Activated CD8-positive, alpha-beta T cell treated with anti-CD3 and anti-CD28 coated beads for 36 hours (primary cell): ENCODE data around the gene DCHS1. TPM values are rescaled to one million over a fixed set of nuclear protein-coding genes. Genes with fewer than 3 reads are reported as not detected.

ENCODE experiments used
- ATAC-seq: fragments of 200-7000 bp; cut with Tn5 transposase; one replicate; pipeline ENCODE4 v1.10.0; 2021; ENCODE audit warnings: mild to moderate bottlenecking, moderate library complexity
- CTCF ChIA-PET: fragments of 350-600 bp; sonication (Branson Sonifier 250); formaldehyde crosslinking; loops from one replicate; lab custom pipeline; 2021; ENCODE audit warnings: antibody characterized with exemption; lab: Charles Lee
- POLR2A ChIA-PET: fragments of 350-600 bp; sonication (Branson Sonifier 250); formaldehyde crosslinking; loops from one replicate; lab custom pipeline; 2021; ENCODE audit warnings: antibody characterized with exemption; lab: Charles Lee
- DNase-seq: peaks from one replicate; pipeline ENCODE4 v3.0.0-alpha.2; 2020
- H3K27ac Mint-ChIP-seq: one replicate; pipeline ENCODE4 v1.8.0; 2021; ENCODE audit warnings: mild to moderate bottlenecking, mixed read lengths
- H3K27me3 Mint-ChIP-seq: one replicate; pipeline ENCODE4 v1.8.0; 2021; ENCODE audit warnings: mixed read lengths
- H3K36me3 Mint-ChIP-seq: one replicate; pipeline ENCODE4 v1.8.0; 2021; ENCODE audit warnings: low read depth, mixed read lengths
- H3K4me1 Mint-ChIP-seq: one replicate; pipeline ENCODE4 v1.8.0; 2021; ENCODE audit warnings: low read depth, mixed read lengths
- H3K4me3 Mint-ChIP-seq: one replicate; pipeline ENCODE4 v1.8.0; 2021; ENCODE audit warnings: mild to moderate bottlenecking, moderate library complexity, mixed read lengths
- H3K9me3 Mint-ChIP-seq: one replicate; pipeline ENCODE4 v1.8.0; 2021; ENCODE audit warnings: mixed read lengths
- CTCF ChIP-seq: fragments of 200-600 bp; IDR thresholded peaks from one replicate; pipeline ENCODE4 v1.8.0; 2022; ENCODE audit warnings: antibody characterized with exemption, mild to moderate bottlenecking
- intact Hi-C: fragments of 100-400 bp; cut with micrococcal nuclease; formaldehyde crosslinking; loops from one replicate; pipeline ENCODE4 v1.10.0; 2022
- total RNA-seq, 2 experiments: library from RNA; stranded (reverse); gene quantifications; one replicate each; pipeline ENCODE4 v1.2.3, GENCODE V29; 2021

Gene DCHS1
- total RNA-seq, 2 experiments from 2014 or later, result 1.6 TPM

DNA sequence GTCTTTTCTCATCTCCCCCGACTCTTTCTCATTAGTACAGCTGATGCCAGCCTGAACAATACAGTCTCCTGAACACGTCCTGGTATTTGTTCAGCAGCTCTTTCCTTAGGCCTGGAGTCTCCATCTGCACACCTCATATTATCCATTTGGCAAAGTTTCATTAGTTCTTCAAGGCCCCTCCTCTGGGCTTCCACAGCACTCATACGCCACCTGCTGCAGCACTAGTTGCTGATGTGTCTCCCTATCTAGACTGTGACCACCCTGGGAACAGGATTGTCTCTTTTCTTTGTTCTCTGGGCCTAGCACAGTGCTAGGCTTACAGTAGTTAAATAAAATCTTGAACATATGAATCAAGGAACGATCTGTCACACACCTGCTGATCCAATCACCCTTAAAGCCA, 17.2 kb downstream of the DCHS1 start:
- CTCF ChIA-PET, result no interaction called here
- no peak overlapping the region for H3K27ac Mint-ChIP-seq
- no peak for DNase-seq
- H3K36me3 Mint-ChIP-seq, result no peaks in the 10 kb centered on the region
- H3K27me3 Mint-ChIP-seq, result no peaks in the 10 kb centered on the region
- no peak overlapping the region for H3K4me3 Mint-ChIP-seq
- intact Hi-C loops, result no loop called here
- no peak for ATAC-seq
- no peaks in the 10 kb centered on the region for H3K4me1 Mint-ChIP-seq
- no peaks in the 10 kb centered on the region for H3K9me3 Mint-ChIP-seq
- POLR2A ChIA-PET, result no interaction called here
- no peak for TF ChIP-seq CTCF

DNA sequence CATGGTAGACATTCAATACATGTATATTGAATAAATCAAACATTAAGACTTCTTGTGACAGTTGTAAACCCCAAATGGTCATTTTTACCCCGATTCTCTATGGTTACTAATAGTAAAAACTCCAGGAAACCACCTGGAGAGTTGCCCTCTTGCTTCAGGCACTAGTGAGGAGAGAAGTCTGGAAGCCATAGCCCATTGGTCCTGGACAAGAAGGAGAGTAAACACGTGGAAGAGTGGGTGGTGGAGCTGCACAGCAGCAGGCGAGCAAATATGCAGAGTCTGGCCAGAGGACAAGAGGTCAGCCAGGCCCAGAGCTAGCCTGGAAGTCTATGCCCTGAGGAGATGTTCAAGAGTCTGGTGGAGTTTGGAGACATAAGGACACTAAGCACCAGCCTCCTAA, 17.7 kb downstream of the DCHS1 start:
- POLR2A ChIA-PET, result interaction anchor here (1.2 kb wide), 1 partner anchor 19 kb away, joined by 3 read pairs; no protein-coding TSS in a partner anchor
- no peaks in the 10 kb centered on the region for H3K9me3 Mint-ChIP-seq
- DNase-seq, result no peak
- H3K27me3 Mint-ChIP-seq, result no peaks in the 10 kb centered on the region
- intact Hi-C loops, result no loop called here
- H3K4me3 Mint-ChIP-seq, result no peak overlapping the region
- no peak overlapping the region for H3K27ac Mint-ChIP-seq
- ATAC-seq, result no peak
- no peaks in the 10 kb centered on the region for H3K36me3 Mint-ChIP-seq
- TF ChIP-seq CTCF, result no peak
- CTCF ChIA-PET, result no interaction called here
- H3K4me1 Mint-ChIP-seq, result peaks cover under 1% of the 10 kb centered on the region

DNA sequence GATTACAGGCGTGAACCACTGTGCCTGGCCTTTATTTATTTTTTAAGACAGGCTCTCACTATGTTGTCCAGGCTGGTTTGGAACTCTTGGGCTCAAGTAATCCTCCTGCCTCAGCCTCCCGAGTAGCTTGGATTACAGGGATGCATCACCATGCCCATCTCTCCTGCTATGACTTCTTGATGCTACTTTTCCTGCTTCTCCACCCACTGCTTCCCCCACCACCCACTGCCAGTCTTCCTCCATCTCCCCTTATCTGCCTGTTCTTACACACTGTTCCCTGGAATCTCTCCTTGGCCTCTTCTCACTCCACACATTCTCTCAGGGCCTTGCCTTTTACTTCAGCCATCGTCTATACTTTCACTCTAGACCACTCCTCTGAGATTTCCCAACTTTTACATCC, 19.1 kb downstream of the DCHS1 start:
- peaks cover 5% of the 10 kb centered on the region for H3K4me1 Mint-ChIP-seq
- DNase-seq, result no peak
- intact Hi-C loops, result no loop called here
- H3K9me3 Mint-ChIP-seq, result no peaks in the 10 kb centered on the region
- ChIA-PET CTCF (no interaction called here), POLR2A (interaction anchor here (1.2 kb wide), 1 partner anchor 20 kb away, joined by 3 read pairs; no protein-coding TSS in a partner anchor)
- no peaks in the 10 kb centered on the region for H3K27me3 Mint-ChIP-seq
- H3K4me3 Mint-ChIP-seq, result no peak overlapping the region
- no peak overlapping the region for H3K27ac Mint-ChIP-seq
- TF ChIP-seq CTCF, result no peak
- H3K36me3 Mint-ChIP-seq, result no peaks in the 10 kb centered on the region
- ATAC-seq, result no peak

GRCh38 chr11:6635082-6635932, 20.3 kb downstream of the DCHS1 start:
- Mint-ChIP-seq H3K27me3 (no peaks in the 10 kb centered on the region), H3K36me3 (peaks cover 3% of the 10 kb centered on the region), H3K4me1 (peaks cover 5% of the 10 kb centered on the region), H3K27ac (no peak overlapping the region), H3K4me3 (no peak overlapping the region), H3K9me3 (no peaks in the 10 kb centered on the region)
- no peak for ATAC-seq
- ChIA-PET CTCF (interaction anchor here (1.2 kb wide), 1 partner anchor 16 kb away, joined by 3 read pairs; the partner anchor contains the start of gene TPP1), POLR2A (interaction anchor here (0.9 to 1.6 kb wide), 3 partner anchors 16 to 40 kb away, joined by 3 to 4 read pairs (median 3); partner anchors contain the start of gene TPP1)
- intact Hi-C loops, result no loop called here
- DNase-seq, result no peak
- no peak for TF ChIP-seq CTCF

- DNase-seq (no peak), ATAC-seq (no peak)
- TF ChIP-seq CTCF, result no peak
- Mint-ChIP-seq H3K27me3 (no peaks in the 10 kb centered on the region), H3K9me3 (no peaks in the 10 kb centered on the region), H3K4me1 (peaks cover 5% of the 10 kb centered on the region), H3K36me3 (peaks cover 3% of the 10 kb centered on the region), H3K27ac (peak overlapping the region; percentile 40), H3K4me3 (no peak overlapping the region)
- intact Hi-C loops, result no loop called here
- ChIA-PET CTCF (interaction anchor here (0.8 to 0.9 kb wide), 2 partner anchors 13 to 49 kb away, joined by 3 read pairs; partner anchors contain the start of gene MRPL17), POLR2A (interaction anchor here (1.6 kb wide), 1 partner anchor 40 kb away, joined by 3 read pairs; no protein-coding TSS in a partner anchor)
Observed at GRCh38 chr11:6634534-6634933, 21.1 kb downstream of the DCHS1 start.
